ENCODE data around the gene TBCD.

- TF ChIP-seq CTCF (IDR thresholded peaks at IDR 0.05; ENCODE audit: low read depth, low read length) (no peak), POLR2A (IDR thresholded peaks at IDR 0.05; ENCODE audit: extremely low read depth, insufficient read length) (no peak), MAX (IDR thresholded peaks at IDR 0.05; ENCODE audit: low read depth, low read length) (no peak)
These were observed 16.6 kb upstream of the TBCD start, which contains the start of gene FN3K for GRCh38 chr17:82734987-82735866.

Measured in NB4 (cell line).